CD4-positive, alpha-beta T cell treated with Interferon alpha-2 for 1 hour (primary cell): Measurements from ENCODE around the gene DGKH.
A peak's percentile ranks its signal among the peaks of the same experiment; 100 is the strongest.
"Not testable (repeated sequence)": the region's sequence is repeated elsewhere in the genome, so short reads cannot be mapped to it uniquely, and the experiment has no call there.

ENCODE experiments used
- DNase-seq, 2 donors: peaks; one replicate each; pipeline ENCODE4 v3.0.0-alpha.2; 2020 to 2022

DGKH gene

DNA sequence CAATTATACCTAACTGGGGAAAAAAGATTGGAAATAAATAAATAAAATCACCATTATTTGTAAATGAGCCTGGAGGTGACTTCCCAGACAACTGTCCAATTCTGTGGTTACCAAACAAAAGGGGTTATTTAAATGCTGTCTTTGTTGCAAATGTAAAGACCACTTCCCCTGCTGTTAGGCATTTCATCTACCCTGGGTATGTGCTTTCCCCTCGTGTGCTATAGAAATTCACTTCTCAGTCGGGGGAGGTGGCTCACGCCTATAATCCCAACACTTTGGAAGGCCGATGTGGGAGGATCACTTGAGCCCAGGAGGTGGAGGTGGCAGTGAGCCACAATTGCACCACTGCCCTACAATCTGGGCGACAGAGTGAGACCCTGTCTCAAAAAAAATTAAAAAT is 121.6 kb downstream of the DGKH start:
- DNase-seq, result no peak

GRCh38 chr13:42173789-42174343 is 125.4 kb downstream of the DGKH start:
- DNase-seq, result no peak

GRCh38 chr13:42174344-42175162 is 126.1 kb downstream of the DGKH start:
- DNase-seq, result no peak

DNA sequence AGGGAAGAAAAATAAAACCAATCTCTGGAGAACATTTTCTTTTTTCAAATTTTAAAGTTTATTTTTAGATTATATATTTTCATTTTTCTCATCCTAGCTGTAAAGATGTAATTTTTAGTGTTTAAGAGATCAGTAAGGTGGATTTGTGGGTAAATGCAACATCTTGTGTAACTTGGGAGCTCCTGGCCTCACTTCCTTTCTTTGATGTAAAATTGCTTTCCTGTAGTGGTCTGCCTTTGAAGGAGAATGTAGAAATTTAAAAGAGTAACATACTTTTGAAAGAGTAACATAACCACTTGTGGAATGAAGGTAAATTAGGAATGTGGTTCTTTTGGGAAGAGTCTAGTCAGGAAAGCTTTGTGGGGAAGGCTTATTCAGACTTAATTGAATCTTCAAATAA is 127.8 kb downstream of the DGKH start:
- DNase-seq, result no peak

- no peak for DNase-seq
Observed at GRCh38 chr13:42177189-42177588, 128.7 kb downstream of the DGKH start.

DNA sequence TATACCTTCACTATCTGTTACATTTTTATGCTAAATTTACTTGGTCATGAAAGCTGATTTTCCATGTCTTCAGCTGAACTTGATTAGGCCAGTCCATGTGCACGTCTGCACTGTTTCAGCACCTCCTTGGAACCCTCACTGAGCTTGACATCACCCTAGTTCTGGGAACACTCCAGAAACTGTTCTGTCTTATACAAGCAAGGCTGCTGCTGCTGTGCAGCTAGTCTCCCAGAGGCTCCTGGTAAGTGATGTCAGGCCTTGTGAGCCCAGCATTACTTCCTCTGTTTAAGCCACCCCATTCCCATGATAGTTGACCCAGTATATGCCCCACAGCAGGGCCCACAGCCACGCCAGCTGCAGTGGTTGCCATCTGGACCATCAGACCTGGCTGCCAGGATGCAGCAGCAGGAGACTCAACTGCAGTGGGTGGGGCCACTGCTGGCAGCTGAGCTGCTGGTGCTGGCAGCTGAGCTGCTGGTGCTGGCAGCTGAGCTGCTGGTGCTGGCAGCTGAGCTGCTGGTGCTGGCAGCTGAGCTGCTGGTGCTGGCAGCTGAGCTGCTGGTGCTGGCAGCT is 133.0 kb downstream of the DGKH start:
- DNase-seq, result no peak

GRCh38 chr13:42189061-42189460 is 140.6 kb downstream of the DGKH start:
- no peak for DNase-seq

- DNase-seq, result no peak
Observed at GRCh38 chr13:42190529-42190928, 142.1 kb downstream of the DGKH start.

DNA sequence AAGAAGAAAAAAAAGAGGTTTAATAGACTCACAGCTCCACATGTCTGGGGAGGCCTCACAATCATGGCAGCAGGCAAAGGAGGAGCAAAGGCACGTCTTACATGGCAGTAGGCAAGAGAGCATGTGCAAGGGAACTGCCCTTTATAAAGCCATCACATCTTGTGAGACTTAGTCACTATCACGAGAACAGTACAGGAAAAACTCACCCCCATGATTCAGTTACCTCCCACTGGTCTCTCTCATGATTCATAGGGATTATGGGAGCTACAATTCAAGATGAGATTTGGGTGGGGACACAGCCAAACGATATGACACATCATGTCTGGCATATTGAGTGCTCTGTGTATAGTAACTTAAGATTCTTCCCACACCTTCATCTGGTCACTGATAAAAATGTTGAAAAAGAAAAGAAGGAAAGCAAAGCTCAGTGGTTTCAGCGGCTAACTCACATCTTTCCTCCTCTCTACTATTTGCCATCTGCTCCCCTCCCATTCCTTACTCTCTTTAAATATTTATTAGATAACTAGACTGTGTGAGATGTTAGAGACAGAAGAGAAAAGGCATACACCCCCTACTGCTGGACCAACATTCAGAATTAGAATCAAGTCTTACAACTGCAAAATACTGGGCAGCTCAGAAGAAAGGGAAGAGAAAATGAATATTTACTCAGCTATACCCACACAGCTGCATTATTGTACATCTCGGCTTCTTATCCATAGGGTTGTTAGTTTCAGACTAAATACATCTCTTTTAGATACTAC is 163.4 kb downstream of the DGKH start:
- DNase-seq, result no peak

DNA sequence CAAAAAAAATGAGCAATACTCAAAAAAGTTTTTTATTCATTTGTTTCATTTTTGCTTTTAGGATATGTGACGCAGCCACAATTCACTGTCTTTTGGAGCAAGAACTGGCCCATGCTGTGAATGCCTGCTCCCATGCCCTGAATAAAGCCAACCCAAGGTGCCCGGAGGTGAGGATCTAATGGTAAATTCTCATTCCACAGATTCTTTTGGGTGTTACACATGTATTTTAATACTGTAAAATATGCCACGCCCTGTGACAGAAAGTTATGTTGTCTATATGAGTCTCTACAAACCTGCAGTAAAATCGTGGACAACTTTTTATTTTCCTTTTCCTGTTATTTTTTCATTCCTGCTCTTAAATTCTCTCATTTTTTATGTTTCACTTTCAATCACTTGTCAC is 166.0 kb downstream of the DGKH start:
- no peak for DNase-seq

- DNase-seq, result peak in 1 of 2 donors; percentile 14
Observed at GRCh38 chr13:42215578-42216421, 167.4 kb downstream of the DGKH start.

- DNase-seq, result no peak
Observed at GRCh38 chr13:42216422-42216735, 167.9 kb downstream of the DGKH start.

DNA sequence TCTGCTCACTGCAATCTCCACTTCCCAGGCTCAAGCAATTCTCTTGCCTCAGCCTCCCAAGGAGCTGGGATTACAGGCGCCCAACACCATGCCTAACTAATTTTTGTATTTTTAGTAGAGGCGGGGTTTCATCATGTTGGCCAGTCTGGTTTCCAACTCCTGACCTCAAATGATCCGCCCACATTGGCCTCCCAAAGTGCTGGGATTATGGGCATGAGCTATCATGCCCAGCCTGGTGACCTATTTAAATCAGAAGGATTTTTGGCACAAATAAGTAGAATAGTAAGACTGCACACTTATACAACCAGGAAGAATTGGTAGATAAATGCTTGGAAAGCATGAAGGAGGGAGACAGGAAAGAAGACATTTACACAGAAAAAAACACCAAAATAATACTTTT is 170.1 kb downstream of the DGKH start:
- DNase-seq, result no peak

- no peak for DNase-seq
Observed at GRCh38 chr13:42219051-42219450, 170.6 kb downstream of the DGKH start.

DNA sequence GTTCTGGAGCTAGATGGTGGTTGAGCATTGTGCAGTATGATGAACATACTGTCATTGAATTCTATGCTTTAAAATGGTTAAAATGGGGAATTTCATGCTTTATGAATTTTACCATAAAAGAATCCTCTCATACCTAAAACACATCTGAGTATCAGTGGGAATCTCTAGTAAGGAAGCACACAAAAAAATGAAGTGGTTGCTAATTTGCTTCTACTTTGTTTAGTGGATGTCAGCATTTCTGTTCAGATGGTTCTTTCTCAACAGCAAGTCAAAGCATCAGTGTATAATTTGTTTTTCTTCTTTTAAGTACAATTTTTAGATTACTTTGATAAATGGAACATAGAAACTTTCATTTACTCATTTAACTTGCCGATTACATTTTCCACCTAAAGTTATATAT is 171.4 kb downstream of the DGKH start:
- no peak for DNase-seq

- no peak for DNase-seq
Observed at GRCh38 chr13:42221121-42221765, 172.8 kb downstream of the DGKH start.

GRCh38 chr13:42223681-42224080 is 175.2 kb downstream of the DGKH start:
- no peak for DNase-seq

DNA sequence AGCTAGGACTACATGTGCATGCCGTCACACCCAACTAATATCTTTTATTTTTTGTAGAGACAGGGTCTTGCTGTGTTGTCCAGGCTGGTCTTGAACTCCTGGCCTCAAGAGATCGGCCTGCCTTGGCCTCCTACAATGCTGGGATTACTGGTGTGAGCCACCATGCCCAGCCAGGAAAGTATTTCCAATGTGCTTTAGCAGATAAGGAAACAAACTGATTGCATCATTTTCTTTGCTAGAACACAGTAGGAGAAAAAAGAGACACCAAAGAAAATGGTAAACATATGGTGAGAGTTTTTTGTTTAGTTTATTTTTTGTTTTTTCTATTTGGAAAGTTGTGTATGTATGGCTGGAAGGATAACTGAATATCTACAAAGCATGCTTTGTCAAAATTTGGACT is 176.6 kb downstream of the DGKH start:
- no peak for DNase-seq

- DNase-seq, result not testable (repeated sequence)
Observed at GRCh38 chr13:42226759-42227158, 178.3 kb downstream of the DGKH start.

- no peak for DNase-seq
Observed at GRCh38 chr13:42228527-42228926, 180.1 kb downstream of the DGKH start.

- DNase-seq, result no peak
Observed at GRCh38 chr13:42229287-42229686, 180.8 kb downstream of the DGKH start.

DNA sequence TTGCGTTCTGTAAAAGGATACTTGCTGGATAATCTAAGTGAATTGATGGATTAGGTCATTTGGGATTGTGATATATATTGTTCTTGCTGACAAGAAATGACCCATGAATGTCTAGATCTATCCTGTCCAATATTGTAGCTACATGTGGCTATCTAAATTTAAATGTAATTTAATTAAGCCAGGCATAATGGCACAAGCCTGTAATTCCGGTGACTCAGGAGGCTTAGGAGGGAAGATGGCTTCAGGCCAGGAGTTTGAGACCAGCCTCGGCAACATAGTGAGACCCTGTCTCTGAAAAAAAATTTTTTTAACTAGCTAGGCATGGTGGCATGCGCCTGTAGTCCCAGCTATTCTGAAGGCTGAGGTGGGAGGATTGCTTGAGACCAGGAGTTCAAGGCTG is 184.2 kb downstream of the DGKH start:
- DNase-seq, result no peak
